Measurements from ENCODE around the gene MAP3K14. TPM values are rescaled to one million over a fixed set of nuclear protein-coding genes. Genes with fewer than 3 reads are reported as not detected.

The MAP3K14 gene
- total and polyA plus RNA-seq, 2 of the 4 experiments (the other 2 are of a cell fraction), result 4.1 to 21.7 TPM

- 0 out of 2 replicates have a peak, but pooled peaks cover 2% of the 10 kb centered on the region for H3K36me3 ChIP-seq (ENCODE audit: control insufficient read depth, insufficient read depth, low read length)
- peak overlapping the region; percentile 81 for H3K23ac ChIP-seq (ENCODE audit: low read depth, low read length)
- WGBS, 2 experiments (ENCODE audit: extremely low coverage in 2 of 2, insufficient read length in 1 of 2), result 8% methylated on average over 5 of the region's 13 CpGs; no CpG with 5 or more reads in 1 of the 2 experiments
- ATAC-seq (ENCODE audit: low read depth), result no peak
- no peak overlapping the region for H2BK20ac ChIP-seq (ENCODE audit: low read depth, low read length)
- H3K27ac ChIP-seq (ENCODE audit: insufficient read depth, low read length), result peak overlapping the region; percentile 96
- peak overlapping the region; percentile 94 for H3K14ac ChIP-seq (replicated peaks; ENCODE audit: low read depth, low read length)
- peak overlapping the region; percentile 34; the same call in 2 of the 3 replicates for H2BK15ac ChIP-seq (ENCODE audit: low read depth, low read length)
- peak overlapping the region; percentile 90 for H3K9ac ChIP-seq (ENCODE audit: low read depth, low read length)
- no TSS peak for BruUV-seq (replicated peaks)
- peaks cover 49% of the 10 kb centered on the region for H3K4me1 ChIP-seq (ENCODE audit: control insufficient read depth, insufficient read depth, low read length)
- peak overlapping the region; percentile 78 for H3K18ac ChIP-seq (ENCODE audit: low read depth, low read length)
- H3K4ac ChIP-seq (ENCODE audit: low read depth, low read length), result peak overlapping the region; percentile 70
- peak overlapping the region; percentile 95 for H3K4me3 ChIP-seq (ENCODE audit: insufficient read depth, low read depth, low read length)
- H2AFZ ChIP-seq (replicated peaks; ENCODE audit: low read length, poor library complexity), result peak overlapping the region; percentile 86
- POLR2A ChIA-PET (ENCODE audit: unreplicated experiment), result interaction anchor here (1.4 kb wide), 1 partner anchor 7 kb away, joined by 3 read pairs; no protein-coding TSS in a partner anchor
- DNase-seq, result no peak
- no peaks in the 10 kb centered on the region for H3K9me3 ChIP-seq (ENCODE audit: control insufficient read depth, insufficient read depth, low read length)
- H3K27me3 ChIP-seq (ENCODE audit: control insufficient read depth, insufficient read depth, low read length), result no peaks in the 10 kb centered on the region
- TF ChIP-seq RFX5 (IDR thresholded peaks at IDR 0.05; ENCODE audit: low read depth, low read length) (no peak), MAFK (IDR thresholded peaks at IDR 0.05; ENCODE audit: low read depth, low read length) (no peak), BHLHE40 (IDR thresholded peaks at IDR 0.05; ENCODE audit: low read depth, low read length) (no peak), ELK1 (IDR thresholded peaks at IDR 0.05; ENCODE audit: borderline replicate concordance, low read depth, low read length) (no peak), RAD21 (IDR thresholded peaks at IDR 0.05; ENCODE audit: low read length) (no peak), SMC3 (IDR thresholded peaks at IDR 0.05; ENCODE audit: low read depth, low read length) (no peak), FOS (IDR thresholded peaks at IDR 0.05; ENCODE audit: low read depth, low read length) (no peak), CHD1 (IDR thresholded peaks at IDR 0.05; ENCODE audit: low read depth, low read length) (no peak), MXI1 (IDR thresholded peaks at IDR 0.05; ENCODE audit: borderline replicate concordance, low read depth, low read length) (no peak), RCOR1 (IDR thresholded peaks at IDR 0.05; ENCODE audit: insufficient replicate concordance, low read length) (no peak), CEBPB (IDR thresholded peaks at IDR 0.05; ENCODE audit: low read depth, low read length) (no peak), NFE2L2 (IDR thresholded peaks at IDR 0.05; ENCODE audit: low read depth, low read length) (no peak)
- dilution Hi-C loops (cut with HindIII; ENCODE audit: low sequenced_read_pairs, unreplicated experiment), result no loop called here
- H2BK5ac ChIP-seq (ENCODE audit: low read depth, low read length, poor library complexity, severe bottlenecking), result peak overlapping the region; percentile 89
- H4K5ac ChIP-seq (ENCODE audit: low read depth, low read length), result peak overlapping the region; percentile 3
- intact Hi-C loops (cut with micrococcal nuclease), result loop anchor here (1.0 to 5.0 kb wide), 4 partner anchors 39 to 99 kb away; no protein-coding TSS in a partner anchor
- peak overlapping the region; percentile 73 for H3K56ac ChIP-seq (ENCODE audit: extremely low read depth, insufficient read depth, low read length)
- peaks cover 57% of the 10 kb centered on the region for H4K20me1 ChIP-seq (ENCODE audit: insufficient read depth, low read length)
- H3K79me1 ChIP-seq (ENCODE audit: low read depth in 1 of 2, low read length in 2 of 2), result peaks cover 21 to 63% of the 10 kb centered on the region in 2 experiments
- peak overlapping the region; percentile 66 for H2AK5ac ChIP-seq (ENCODE audit: low read depth, low read length)
- peak overlapping the region; percentile 99 for H3K4me2 ChIP-seq (ENCODE audit: low read depth, low read length)
- CTCF ChIA-PET, result interaction anchor here (0.6 to 1.1 kb wide), 4 partner anchors 9 to 43 kb away, joined by 3 to 5 read pairs (median 4); no protein-coding TSS in a partner anchor
- H2AK9ac ChIP-seq (replicated peaks; ENCODE audit: low read depth, low read length, poor library complexity), result peak overlapping the region; percentile 87
- H2BK120ac ChIP-seq (ENCODE audit: low read depth, low read length), result peak overlapping the region; percentile 38; the same call in 1 of the 2 replicates
- in situ Hi-C loops (cut with MboI; ENCODE audit: low sequenced_read_pairs), result no loop called here
- peaks cover 44% of the 10 kb centered on the region for H3K9me1 ChIP-seq (ENCODE audit: insufficient read depth, low read length)
- H4K91ac ChIP-seq (ENCODE audit: insufficient read depth, low read depth, low read length), result peak overlapping the region; percentile 65
- H4K8ac ChIP-seq (ENCODE audit: low read depth in 2 of 2, low read length in 2 of 2), result peak overlapping the region in 1 of 2 experiments; percentile 53; a peak in 2 of 4 replicates
Measured at GRCh38 chr17:45315648-45316433, 979 bp downstream of the MAP3K14 start.
